Nephron progenitor cell (in vitro differentiated cells): ENCODE measurements around the gene HTRA3.

Experiments
- DNase-seq: peaks from one replicate; pipeline ENCODE4 v3.0.0; 2021
- H3K27ac Mint-ChIP-seq: 2 replicates; pipeline ENCODE4 v1.8.0; 2021; ENCODE audit warnings: mild to moderate bottlenecking, moderate library complexity, mixed read lengths
- H3K27me3 Mint-ChIP-seq: 2 replicates; pipeline ENCODE4 v1.8.0; 2021; ENCODE audit warnings: mild to moderate bottlenecking, low read depth, mixed read lengths; ENCODE audit not compliant: poor library complexity
- H3K36me3 Mint-ChIP-seq: 2 replicates; pipeline ENCODE4 v1.8.0; 2021; ENCODE audit warnings: low read depth, mixed read lengths
- H3K4me1 Mint-ChIP-seq: 2 replicates; pipeline ENCODE4 v1.8.0; 2021; ENCODE audit warnings: mixed read lengths
- H3K4me3 Mint-ChIP-seq: 2 replicates; pipeline ENCODE4 v1.8.0; 2021; ENCODE audit warnings: mild to moderate bottlenecking, moderate library complexity, mixed read lengths
- H3K9me3 Mint-ChIP-seq: 2 replicates; pipeline ENCODE4 v1.8.0; 2021; ENCODE audit warnings: mild to moderate bottlenecking, moderate library complexity, mixed read lengths
- CTCF ChIP-seq: fragments of 200-600 bp; sonication (generic); IDR thresholded peaks from 2 replicates; pipeline ENCODE4 v1.5.0; 2021; ENCODE audit warnings: antibody characterized with exemption

HTRA3 gene

GRCh38 chr4:8254076-8254475 is 15.5 kb upstream of the HTRA3 start:
- H3K4me3 Mint-ChIP-seq, result no peak overlapping the region
- no peak for DNase-seq
- H3K9me3 Mint-ChIP-seq, result no peaks in the 10 kb centered on the region
- TF ChIP-seq CTCF, result no peak
- H3K27me3 Mint-ChIP-seq, result peaks cover 11% of the 10 kb centered on the region
- H3K4me1 Mint-ChIP-seq, result peaks cover 36% of the 10 kb centered on the region
- no peaks in the 10 kb centered on the region for H3K36me3 Mint-ChIP-seq
- H3K27ac Mint-ChIP-seq, result no peak overlapping the region

GRCh38 chr4:8255698-8256441 is 13.7 kb upstream of the HTRA3 start:
- Mint-ChIP-seq H3K36me3 (no peaks in the 10 kb centered on the region), H3K27me3 (peaks cover 7% of the 10 kb centered on the region), H3K9me3 (no peaks in the 10 kb centered on the region), H3K4me1 (peaks cover 53% of the 10 kb centered on the region), H3K27ac (no peak overlapping the region), H3K4me3 (no peak overlapping the region)
- no peak for TF ChIP-seq CTCF
- no peak for DNase-seq

- TF ChIP-seq CTCF, result no peak
- Mint-ChIP-seq H3K27me3 (peaks cover 5% of the 10 kb centered on the region), H3K27ac (no peak overlapping the region), H3K4me3 (no peak overlapping the region), H3K4me1 (peaks cover 57% of the 10 kb centered on the region), H3K36me3 (no peaks in the 10 kb centered on the region), H3K9me3 (no peaks in the 10 kb centered on the region)
- DNase-seq, result no peak
These were observed 11.7 kb upstream of the HTRA3 start for GRCh38 chr4:8257854-8258253.

GRCh38 chr4:8258552-8259212 is 10.9 kb upstream of the HTRA3 start:
- H3K4me3 Mint-ChIP-seq, result no peak overlapping the region
- H3K27ac Mint-ChIP-seq, result no peak overlapping the region
- no peaks in the 10 kb centered on the region for H3K36me3 Mint-ChIP-seq
- H3K9me3 Mint-ChIP-seq, result no peaks in the 10 kb centered on the region
- H3K27me3 Mint-ChIP-seq, result peaks cover 5% of the 10 kb centered on the region
- DNase-seq, result no peak
- H3K4me1 Mint-ChIP-seq, result peaks cover 58% of the 10 kb centered on the region
- TF ChIP-seq CTCF, result no peak

- TF ChIP-seq CTCF, result no peak
- H3K4me3 Mint-ChIP-seq, result no peak overlapping the region
- H3K9me3 Mint-ChIP-seq, result no peaks in the 10 kb centered on the region
- no peak for DNase-seq
- H3K36me3 Mint-ChIP-seq, result no peaks in the 10 kb centered on the region
- no peaks in the 10 kb centered on the region for H3K27me3 Mint-ChIP-seq
- H3K4me1 Mint-ChIP-seq, result peaks cover 69% of the 10 kb centered on the region
- H3K27ac Mint-ChIP-seq, result no peak overlapping the region
These were observed 9.7 kb upstream of the HTRA3 start for GRCh38 chr4:8259743-8260430.
